ENCODE data around the gene TMEM131. TPM values are rescaled to one million over a fixed set of nuclear protein-coding genes. Genes with fewer than 3 reads are reported as not detected.
"Not testable (repeated sequence)": the region's sequence is repeated elsewhere in the genome, so short reads cannot be mapped to it uniquely, and the experiment has no call there.

TMEM131 gene
- total RNA-seq, 5 donors from 2014 or later (not counting 1 experiment from before 2014, with no cell fraction given) = 39.3 to 43.9 (median 41.1) TPM

GRCh38 chr2:97928591-97928990 lies 67.2 kb downstream of the TMEM131 start:
- DNase-seq (no peak), ATAC-seq (replicated peaks in 1 of 4) (no peak)
- Mint-ChIP-seq H3K9me3 (peaks cover 0 to 5% (median 4%) of the 10 kb centered on the region in 3 donors), H3K4me3 (no peak overlapping the region), H3K4me1 (peaks cover 42 to 47% (median 46%) of the 10 kb centered on the region in 3 donors), H3K27me3 (no peaks in the 10 kb centered on the region), H3K27ac (no peak overlapping the region), H3K36me3 (peaks cover 41% of the 10 kb centered on the region)
- Histone ChIP-seq H3K4me1 (ENCODE audit: control insufficient read depth in 1 of 2, extremely low read depth in 1 of 2, insufficient read depth in 2 of 2, low read length in 2 of 2) (no peaks in the 10 kb centered on the region), H3K27me3 (replicated peaks in 1 of 2; ENCODE audit: control insufficient read depth in 2 of 2, extremely low read depth in 1 of 2, insufficient read depth in 2 of 2, low read length in 1 of 2) (no peaks in the 10 kb centered on the region), H3K4me3 (ENCODE audit: control insufficient read depth in 1 of 2, extremely low read depth in 1 of 2, low read length in 1 of 2) (no peak overlapping the region), H3K36me3 (ENCODE audit: control insufficient read depth in 2 of 2, extremely low read depth in 1 of 2, insufficient read depth in 1 of 2, low read length in 1 of 2) (peaks cover 13% of the 10 kb centered on the region in 2 donors), H3K9me3 (no peaks in the 10 kb centered on the region), H3K27ac (ENCODE audit: low read length) (no peak overlapping the region)
- no CpG with 5 or more reads among the region's 3 CpGs for WGBS (ENCODE audit: insufficient coverage)
- POLR2A ChIA-PET = no interaction called here
- CTCF ChIA-PET = no interaction called here

GRCh38 chr2:97926946-97927345 lies 68.8 kb downstream of the TMEM131 start:
- H3K27me3 Mint-ChIP-seq = no peaks in the 10 kb centered on the region
- H3K4me3 ChIP-seq (ENCODE audit: control insufficient read depth in 1 of 2, extremely low read depth in 1 of 2, low read length in 1 of 2) = no peak overlapping the region
- no peaks in the 10 kb centered on the region for H3K9me3 Mint-ChIP-seq
- no peaks in the 10 kb centered on the region for H3K4me1 ChIP-seq (ENCODE audit: control insufficient read depth in 1 of 2, extremely low read depth in 1 of 2, insufficient read depth in 2 of 2, low read length in 2 of 2)
- ChIA-PET POLR2A (no interaction called here), CTCF (no interaction called here)
- H3K36me3 Mint-ChIP-seq = peaks cover 45% of the 10 kb centered on the region
- no peak overlapping the region for H3K27ac ChIP-seq (ENCODE audit: low read length)
- H3K4me3 Mint-ChIP-seq = no peak overlapping the region
- no peaks in the 10 kb centered on the region for H3K9me3 ChIP-seq
- H3K36me3 ChIP-seq (ENCODE audit: control insufficient read depth in 2 of 2, extremely low read depth in 1 of 2, insufficient read depth in 1 of 2, low read length in 1 of 2) = peaks cover 13% of the 10 kb centered on the region in 2 donors
- DNase-seq (no peak), ATAC-seq (replicated peaks in 1 of 4) (no peak)
- peaks cover 28 to 41% (median 35%) of the 10 kb centered on the region in 3 donors for H3K4me1 Mint-ChIP-seq
- no peaks in the 10 kb centered on the region for H3K27me3 ChIP-seq (replicated peaks in 1 of 2; ENCODE audit: control insufficient read depth in 2 of 2, extremely low read depth in 1 of 2, insufficient read depth in 2 of 2, low read length in 1 of 2)
- no CpG with 5 or more reads among the region's 2 CpGs for WGBS (ENCODE audit: insufficient coverage)
- H3K27ac Mint-ChIP-seq = no peak overlapping the region

GRCh38 chr2:97924194-97924593 lies 71.6 kb downstream of the TMEM131 start:
- Mint-ChIP-seq H3K4me1 (peaks cover 20 to 27% (median 20%) of the 10 kb centered on the region in 3 donors), H3K4me3 (no peak overlapping the region), H3K27ac (no peak overlapping the region), H3K9me3 (no peaks in the 10 kb centered on the region), H3K36me3 (peaks cover 62% of the 10 kb centered on the region), H3K27me3 (no peaks in the 10 kb centered on the region)
- 98% methylated on average over 4 of the region's 4 CpGs for WGBS (ENCODE audit: insufficient coverage)
- Histone ChIP-seq H3K27ac (ENCODE audit: low read length) (no peak overlapping the region), H3K4me3 (ENCODE audit: control insufficient read depth in 1 of 2, extremely low read depth in 1 of 2, low read length in 1 of 2) (no peak overlapping the region), H3K9me3 (no peaks in the 10 kb centered on the region), H3K27me3 (replicated peaks in 1 of 2; ENCODE audit: control insufficient read depth in 2 of 2, extremely low read depth in 1 of 2, insufficient read depth in 2 of 2, low read length in 1 of 2) (no peaks in the 10 kb centered on the region), H3K36me3 (ENCODE audit: control insufficient read depth in 2 of 2, extremely low read depth in 1 of 2, insufficient read depth in 1 of 2, low read length in 1 of 2) (peaks cover 13 to 18% of the 10 kb centered on the region in 2 donors), H3K4me1 (ENCODE audit: control insufficient read depth in 1 of 2, extremely low read depth in 1 of 2, insufficient read depth in 2 of 2, low read length in 2 of 2) (no peaks in the 10 kb centered on the region)
- ChIA-PET POLR2A (interaction anchor here (0.6 kb wide), 2 partner anchors 135 to 394 kb away, joined by 5 to 10 read pairs; no protein-coding TSS in a partner anchor), CTCF (no interaction called here)
- no peak for DNase-seq
- ATAC-seq (replicated peaks in 1 of 4) = no peak

GRCh38 chr2:97919858-97920257 lies 75.9 kb downstream of the TMEM131 start:
- Histone ChIP-seq H3K27ac (ENCODE audit: low read length) (no peak overlapping the region), H3K4me3 (ENCODE audit: control insufficient read depth in 1 of 2, extremely low read depth in 1 of 2, low read length in 1 of 2) (no peak overlapping the region), H3K9me3 (no peaks in the 10 kb centered on the region), H3K4me1 (ENCODE audit: control insufficient read depth in 1 of 2, extremely low read depth in 1 of 2, insufficient read depth in 2 of 2, low read length in 2 of 2) (no peaks in the 10 kb centered on the region), H3K27me3 (replicated peaks in 1 of 2; ENCODE audit: control insufficient read depth in 2 of 2, extremely low read depth in 1 of 2, insufficient read depth in 2 of 2, low read length in 1 of 2) (no peaks in the 10 kb centered on the region), H3K36me3 (ENCODE audit: control insufficient read depth in 2 of 2, extremely low read depth in 1 of 2, insufficient read depth in 1 of 2, low read length in 1 of 2) (peaks cover 10 to 12% of the 10 kb centered on the region in 2 donors)
- Mint-ChIP-seq H3K27me3 (no peaks in the 10 kb centered on the region), H3K4me3 (no peak overlapping the region), H3K4me1 (peaks cover 29 to 34% (median 32%) of the 10 kb centered on the region in 3 donors), H3K36me3 (peaks cover 53% of the 10 kb centered on the region), H3K9me3 (no peaks in the 10 kb centered on the region), H3K27ac (no peak overlapping the region)
- ATAC-seq (replicated peaks in 1 of 4) = no peak
- ChIA-PET CTCF (no interaction called here), POLR2A (no interaction called here)
- WGBS (ENCODE audit: insufficient coverage) = 100% methylated on average over 2 of the region's 3 CpGs
- no peak for DNase-seq

GRCh38 chr2:97918818-97919217 lies 76.9 kb downstream of the TMEM131 start:
- no peak overlapping the region for H3K27ac ChIP-seq (ENCODE audit: low read length)
- ChIA-PET CTCF (no interaction called here), POLR2A (interaction anchor here in 1 of 2 donors (0.5 to 0.6 kb wide), 2 partner anchors 36 to 1049 kb away, joined by 3 to 4 read pairs; no protein-coding TSS in a partner anchor)
- peaks cover 0 to 5% of the 10 kb centered on the region in 2 donors for H3K36me3 ChIP-seq (ENCODE audit: control insufficient read depth in 2 of 2, extremely low read depth in 1 of 2, insufficient read depth in 1 of 2, low read length in 1 of 2)
- H3K4me3 ChIP-seq (ENCODE audit: control insufficient read depth in 1 of 2, extremely low read depth in 1 of 2, low read length in 1 of 2) = no peak overlapping the region
- no peaks in the 10 kb centered on the region for H3K27me3 Mint-ChIP-seq
- WGBS (ENCODE audit: insufficient coverage) = 92% methylated on average over 1 of the region's 4 CpGs
- peaks cover 37 to 43% (median 41%) of the 10 kb centered on the region in 3 donors for H3K4me1 Mint-ChIP-seq
- no peaks in the 10 kb centered on the region for H3K9me3 ChIP-seq
- H3K9me3 Mint-ChIP-seq = no peaks in the 10 kb centered on the region
- H3K4me1 ChIP-seq (ENCODE audit: control insufficient read depth in 1 of 2, extremely low read depth in 1 of 2, insufficient read depth in 2 of 2, low read length in 2 of 2) = no peaks in the 10 kb centered on the region
- DNase-seq (no peak), ATAC-seq (replicated peaks in 1 of 4) (no peak)
- H3K27ac Mint-ChIP-seq = no peak overlapping the region
- no peaks in the 10 kb centered on the region for H3K27me3 ChIP-seq (replicated peaks in 1 of 2; ENCODE audit: control insufficient read depth in 2 of 2, extremely low read depth in 1 of 2, insufficient read depth in 2 of 2, low read length in 1 of 2)
- H3K36me3 Mint-ChIP-seq = peaks cover 54% of the 10 kb centered on the region
- no peak overlapping the region for H3K4me3 Mint-ChIP-seq

- H3K4me3 ChIP-seq (ENCODE audit: control insufficient read depth in 1 of 2, extremely low read depth in 1 of 2, low read length in 1 of 2); H3K9me3 Mint-ChIP-seq; H3K36me3 ChIP-seq (ENCODE audit: control insufficient read depth in 2 of 2, extremely low read depth in 1 of 2, insufficient read depth in 1 of 2, low read length in 1 of 2); POLR2A ChIA-PET; H3K27me3 Mint-ChIP-seq; CTCF ChIA-PET; H3K4me3 Mint-ChIP-seq; DNase-seq; H3K27ac Mint-ChIP-seq; H3K27ac ChIP-seq (ENCODE audit: low read length); H3K27me3 ChIP-seq (replicated peaks in 1 of 2; ENCODE audit: control insufficient read depth in 2 of 2, extremely low read depth in 1 of 2, insufficient read depth in 2 of 2, low read length in 1 of 2); ATAC-seq (replicated peaks in 1 of 4); H3K9me3 ChIP-seq; H3K4me1 ChIP-seq (ENCODE audit: control insufficient read depth in 1 of 2, extremely low read depth in 1 of 2, insufficient read depth in 2 of 2, low read length in 2 of 2): not testable (repeated sequence)
- Mint-ChIP-seq H3K4me1 (peaks cover 44 to 48% (median 48%) of the 10 kb centered on the region in 3 donors), H3K36me3 (peaks cover 53% of the 10 kb centered on the region)
- 100% methylated on average over 2 of the region's 7 CpGs for WGBS (ENCODE audit: insufficient coverage)
Measured at GRCh38 chr2:97917668-97918067, 78.1 kb downstream of the TMEM131 start.
